HS-27A (cell line): ENCODE results near the gene SLC27A4.

Experiments used
- DNase-seq: peaks from one replicate; pipeline ENCODE4 v3.0.0-alpha.2; 2012; ENCODE audit warnings: low read depth, missing footprints

SLC27A4 gene

GRCh38 chr9:128391956-128392301 is 51.6 kb downstream of the SLC27A4 start:
- no peak for DNase-seq

GRCh38 chr9:128392302-128393144 is 52.2 kb downstream of the SLC27A4 start:
- no peak for DNase-seq

- no peak for DNase-seq
Measured at GRCh38 chr9:128393145-128393775, 52.9 kb downstream of the SLC27A4 start.

DNA sequence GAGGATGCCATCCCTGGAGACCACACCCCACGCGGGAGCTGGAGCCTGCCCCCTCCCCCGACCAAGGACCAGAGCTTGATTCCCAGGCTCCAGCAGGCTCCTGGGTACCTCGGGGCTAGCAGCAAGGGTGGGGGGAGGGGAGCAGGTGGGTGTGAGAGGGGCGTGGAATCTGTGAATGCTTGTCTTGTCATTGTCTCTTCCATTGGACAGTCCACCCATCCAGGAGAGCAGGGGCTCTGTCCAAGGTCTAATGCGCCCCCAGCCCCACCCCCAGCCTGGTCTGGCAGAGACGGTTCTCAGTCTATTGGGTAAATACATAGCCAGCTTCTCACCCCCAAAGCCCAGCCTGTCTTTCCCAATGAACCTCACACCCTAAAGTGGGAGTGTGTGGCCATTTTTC is 53.6 kb downstream of the SLC27A4 start:
- DNase-seq = no peak

DNA sequence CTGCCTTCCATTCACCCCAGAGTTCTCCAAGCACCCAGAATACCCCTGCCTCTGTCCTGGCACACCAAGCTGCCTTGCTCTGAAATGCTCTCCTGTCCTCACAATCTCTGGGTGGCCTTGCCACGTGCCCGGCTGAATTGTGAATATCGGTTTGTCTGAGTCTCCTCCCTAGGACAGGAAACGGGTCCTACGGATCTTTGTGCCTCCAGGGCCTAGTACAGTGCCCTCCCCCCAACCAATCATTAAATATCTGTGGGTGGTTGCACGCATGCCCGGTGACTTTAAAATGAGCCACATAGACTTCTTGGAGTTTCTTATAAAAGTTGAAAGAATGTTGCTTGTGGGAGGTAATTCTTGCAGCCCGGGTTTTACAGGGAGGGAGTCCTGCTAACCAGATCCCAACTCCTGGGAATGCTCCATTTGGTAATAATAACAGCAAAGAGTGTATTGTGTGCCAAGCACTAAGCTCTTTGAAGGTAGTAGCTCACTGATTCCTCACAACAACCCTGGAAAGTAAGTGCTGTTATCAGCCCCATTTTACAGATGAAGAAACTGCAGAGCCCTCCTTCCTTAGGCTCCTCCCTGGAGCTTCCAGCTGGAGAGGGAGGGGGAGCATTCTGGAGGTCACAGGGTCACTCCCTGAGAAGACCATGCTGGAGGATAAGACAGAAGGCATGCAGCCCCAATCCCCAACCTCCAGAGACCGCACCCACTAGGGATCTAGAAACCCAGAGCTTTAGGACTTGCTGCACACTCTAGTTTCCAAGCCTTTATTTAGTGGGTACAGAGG is 54.2 kb downstream of the SLC27A4 start:
- no peak for DNase-seq

GRCh38 chr9:128396970-128397613 is 56.8 kb downstream of the SLC27A4 start:
- DNase-seq = no peak

DNA sequence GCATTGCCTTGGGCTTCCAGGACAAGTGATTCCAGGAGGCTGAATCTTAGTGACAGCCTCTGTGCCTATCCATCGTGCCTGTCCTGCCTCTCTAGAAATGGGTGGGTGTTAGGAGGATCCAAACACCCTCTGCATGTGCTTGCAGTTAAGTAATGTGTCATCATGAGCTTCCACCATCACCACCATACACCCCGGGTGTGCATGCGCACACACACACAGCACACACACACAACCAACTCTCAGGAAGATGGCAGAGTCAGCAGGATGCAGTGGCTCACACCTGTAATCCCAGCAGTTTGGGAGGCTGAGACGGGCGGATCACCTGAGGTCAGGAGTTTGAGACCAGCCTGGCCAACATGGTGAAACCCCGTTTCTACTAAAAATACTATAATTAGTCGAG is 57.5 kb downstream of the SLC27A4 start:
- no peak for DNase-seq

- no peak for DNase-seq
Measured at GRCh38 chr9:128399861-128400260, 59.5 kb downstream of the SLC27A4 start.

GRCh38 chr9:128404560-128404959 is 64.2 kb downstream of the SLC27A4 start:
- DNase-seq = no peak

DNA sequence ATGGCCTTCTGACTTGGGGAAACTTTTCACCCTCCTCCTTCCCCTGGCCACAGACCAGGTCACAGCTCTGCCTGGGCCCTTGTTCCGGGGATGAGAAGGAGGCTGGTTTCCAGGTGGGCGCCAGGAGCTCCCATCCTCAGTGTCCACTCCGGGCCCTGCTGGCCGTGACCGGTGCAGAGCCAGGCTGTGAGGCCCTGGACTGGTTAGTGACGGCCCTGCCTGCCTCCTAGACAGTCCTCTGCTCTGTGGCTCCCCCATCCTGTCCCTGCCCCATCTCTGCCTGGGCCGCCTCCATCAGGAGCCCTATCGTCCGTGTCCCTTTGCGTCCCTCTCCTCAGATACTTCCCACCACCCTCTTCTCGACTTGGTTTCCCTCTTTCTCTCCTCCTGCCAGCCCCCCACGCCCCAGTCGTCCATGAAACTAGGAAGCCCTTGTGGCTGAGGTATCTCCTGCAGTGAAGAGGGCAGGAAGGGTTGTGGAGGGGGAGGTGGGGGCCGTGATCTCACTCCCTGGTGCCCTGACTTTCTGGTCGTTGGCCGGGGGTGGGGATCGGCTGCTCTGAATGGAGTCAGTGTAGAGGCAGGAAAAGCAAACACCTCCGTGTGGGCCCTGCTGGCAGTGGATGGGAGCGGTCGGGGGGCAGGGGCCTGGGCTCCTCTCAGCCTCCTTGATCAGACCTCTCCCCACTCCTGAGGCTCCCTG is 64.9 kb downstream of the SLC27A4 start:
- no peak for DNase-seq

DNA sequence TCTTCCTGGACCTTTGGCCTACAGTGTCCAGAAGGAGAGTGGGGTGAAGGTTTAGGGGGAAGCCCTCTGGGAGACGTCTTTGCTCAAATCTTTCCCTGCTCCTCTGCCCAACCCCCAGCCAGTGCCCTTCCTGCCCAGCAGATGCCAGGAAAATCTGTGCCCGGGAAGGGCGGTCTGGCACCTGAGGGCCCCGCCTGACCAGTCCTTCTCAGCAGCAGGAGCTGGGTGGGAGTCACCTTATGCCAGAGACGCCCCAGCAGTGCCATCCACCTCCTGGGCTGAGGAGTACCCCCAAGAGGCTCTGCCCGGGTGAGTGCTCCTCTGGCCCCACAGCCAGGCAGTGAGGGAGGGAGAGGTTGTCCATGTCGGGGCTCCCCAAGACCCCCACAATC is 65.4 kb downstream of the SLC27A4 start:
- DNase-seq = no peak

DNA sequence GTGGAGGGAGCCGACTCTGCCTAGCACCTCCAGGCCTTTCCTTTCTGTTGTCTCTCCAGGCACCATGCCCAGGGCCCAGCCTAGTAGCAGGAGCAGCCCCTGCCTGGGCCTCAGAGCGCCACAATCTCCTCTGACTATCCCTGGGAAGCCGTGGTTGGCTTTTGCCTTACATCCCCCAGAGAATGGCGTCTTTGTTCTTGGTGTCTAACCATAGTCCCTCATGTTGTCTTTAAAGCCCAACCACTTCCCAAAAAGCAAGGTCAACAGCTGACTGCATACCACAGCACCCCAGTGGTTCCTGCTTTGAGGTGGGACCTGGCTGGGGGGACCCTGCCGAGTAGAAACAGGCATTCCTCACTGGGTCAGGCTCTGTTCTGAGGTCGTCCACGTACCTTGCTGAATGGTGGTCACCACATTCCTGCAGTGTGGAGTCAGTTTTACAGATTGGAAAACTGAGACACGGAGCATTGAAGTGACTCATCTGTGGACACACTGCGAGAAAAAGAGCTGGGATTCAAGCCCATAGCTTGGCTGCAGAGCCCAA is 66.6 kb downstream of the SLC27A4 start:
- DNase-seq = no peak

DNA sequence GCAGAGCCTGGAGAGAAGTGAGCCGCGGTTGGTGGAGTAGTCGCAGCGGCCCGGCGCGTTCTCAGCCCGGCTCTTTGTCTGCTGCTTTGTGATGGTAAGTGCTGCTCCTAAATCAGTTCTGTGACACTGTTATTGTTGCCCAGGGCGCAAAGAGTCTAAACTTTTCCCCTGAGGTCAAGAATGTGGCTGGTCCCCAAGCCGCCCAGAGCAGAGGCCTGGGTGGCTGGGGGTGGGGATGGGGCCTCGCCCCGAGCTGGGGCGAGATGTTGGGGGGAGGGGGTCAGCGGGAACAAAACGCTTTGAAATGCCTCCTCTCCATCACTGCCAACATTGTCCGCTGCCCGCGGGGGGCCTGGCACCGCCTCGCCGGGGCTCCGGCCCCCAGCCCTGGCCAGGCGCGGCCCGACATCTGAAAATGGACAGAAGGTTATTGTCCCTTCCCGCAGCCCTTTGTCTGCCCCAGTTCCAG is 68.7 kb downstream of the SLC27A4 start:
- no peak for DNase-seq

DNA sequence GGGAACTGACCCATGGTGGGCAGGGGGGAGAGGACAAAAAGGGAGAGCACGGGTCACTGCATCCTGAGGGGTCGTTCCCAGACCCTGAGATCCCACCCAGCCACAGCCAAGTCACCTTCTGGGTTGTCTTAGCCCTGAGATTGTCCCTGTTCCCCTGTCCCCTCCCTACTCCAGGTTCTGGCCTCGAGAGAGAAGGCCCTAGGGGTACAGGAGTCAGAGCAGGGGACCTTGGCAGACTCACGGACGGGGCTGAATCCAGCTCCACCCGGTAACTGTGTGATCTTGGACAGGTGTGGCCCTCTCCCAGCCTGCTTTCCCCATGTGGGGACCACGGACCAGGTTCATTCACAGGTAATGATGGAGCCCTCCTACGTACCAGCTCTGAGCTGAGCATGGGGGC is 69.1 kb downstream of the SLC27A4 start:
- DNase-seq = no peak

DNA sequence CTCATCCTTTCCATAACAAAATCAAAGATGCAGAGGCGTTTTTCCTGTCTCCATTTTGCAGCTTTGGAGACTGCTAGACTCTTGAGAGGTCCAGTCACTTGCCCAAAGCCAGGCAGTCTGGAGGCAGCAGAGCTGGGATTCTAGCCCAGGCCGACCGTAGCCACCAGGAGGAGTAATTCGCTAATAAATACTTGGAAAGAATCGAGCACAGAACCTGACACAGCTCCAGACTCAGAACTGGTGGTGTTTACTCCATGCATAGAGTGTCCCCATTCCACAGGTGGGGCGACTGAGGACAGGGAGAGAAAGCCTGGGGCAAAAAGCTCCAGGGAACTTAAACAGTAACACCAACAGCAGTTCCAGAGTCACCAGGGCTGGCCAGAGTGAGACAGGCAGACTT is 69.7 kb downstream of the SLC27A4 start:
- DNase-seq = no peak
